ENCODE data around the gene TRPC4AP.

TRPC4AP gene

GRCh38 chr20:34977365-34978091 is 115.1 kb downstream of the TRPC4AP start:
- no peak for TF ChIP-seq CTCF (IDR thresholded peaks at IDR 0.05; ENCODE audit: low read depth, low read length, missing control alignments)
- no peak for DNase-seq (ENCODE audit: low read depth)
- H3K4me3 ChIP-seq (ENCODE audit: low read depth, low read length), result no peak overlapping the region
- in situ Hi-C loops (cut with HindIII; ENCODE audit: low sequenced_read_pairs), result no loop called here

GRCh38 chr20:34976286-34976685 is 116.3 kb downstream of the TRPC4AP start:
- in situ Hi-C loops (cut with HindIII; ENCODE audit: low sequenced_read_pairs), result no loop called here
- no peak overlapping the region for H3K4me3 ChIP-seq (ENCODE audit: low read depth, low read length)
- no peak for TF ChIP-seq CTCF (IDR thresholded peaks at IDR 0.05; ENCODE audit: low read depth, low read length, missing control alignments)
- DNase-seq (ENCODE audit: low read depth), result no peak

- in situ Hi-C loops (cut with HindIII; ENCODE audit: low sequenced_read_pairs), result no loop called here
- no peak for DNase-seq (ENCODE audit: low read depth)
- no peak overlapping the region for H3K4me3 ChIP-seq (ENCODE audit: low read depth, low read length)
- TF ChIP-seq CTCF (IDR thresholded peaks at IDR 0.05; ENCODE audit: low read depth, low read length, missing control alignments), result no peak
These were observed 118.4 kb downstream of the TRPC4AP start for GRCh38 chr20:34974246-34974645.

- H3K4me3 ChIP-seq (ENCODE audit: low read depth, low read length), result no peak overlapping the region
- in situ Hi-C loops (cut with HindIII; ENCODE audit: low sequenced_read_pairs), result no loop called here
These were observed 120.9 kb downstream of the TRPC4AP start for GRCh38 chr20:34971561-34972235.

GRCh38 chr20:34970846-34971560 is 121.6 kb downstream of the TRPC4AP start:
- no peak overlapping the region for H3K4me3 ChIP-seq (ENCODE audit: low read depth, low read length)
- in situ Hi-C loops (cut with HindIII; ENCODE audit: low sequenced_read_pairs), result no loop called here
- no peak for DNase-seq (ENCODE audit: low read depth)
- TF ChIP-seq CTCF (IDR thresholded peaks at IDR 0.05; ENCODE audit: low read depth, low read length, missing control alignments), result no peak

More at GRCh38 chr20:34971561-34972235, 120.9 kb downstream of the TRPC4AP start:
- no peak for DNase-seq (ENCODE audit: low read depth)
- no peak for TF ChIP-seq CTCF (IDR thresholded peaks at IDR 0.05; ENCODE audit: low read depth, low read length, missing control alignments)

GRCh38 chr20:34970193-34970840 is 122.3 kb downstream of the TRPC4AP start:
- no peak overlapping the region for H3K4me3 ChIP-seq (ENCODE audit: low read depth, low read length)
- no peak for DNase-seq (ENCODE audit: low read depth)
- in situ Hi-C loops (cut with HindIII; ENCODE audit: low sequenced_read_pairs), result no loop called here
- no peak for TF ChIP-seq CTCF (IDR thresholded peaks at IDR 0.05; ENCODE audit: low read depth, low read length, missing control alignments)

All from astrocyte of the cerebellum (primary cell).